ENCODE measurements around the gene NYAP2.

The NYAP2 gene

DNA sequence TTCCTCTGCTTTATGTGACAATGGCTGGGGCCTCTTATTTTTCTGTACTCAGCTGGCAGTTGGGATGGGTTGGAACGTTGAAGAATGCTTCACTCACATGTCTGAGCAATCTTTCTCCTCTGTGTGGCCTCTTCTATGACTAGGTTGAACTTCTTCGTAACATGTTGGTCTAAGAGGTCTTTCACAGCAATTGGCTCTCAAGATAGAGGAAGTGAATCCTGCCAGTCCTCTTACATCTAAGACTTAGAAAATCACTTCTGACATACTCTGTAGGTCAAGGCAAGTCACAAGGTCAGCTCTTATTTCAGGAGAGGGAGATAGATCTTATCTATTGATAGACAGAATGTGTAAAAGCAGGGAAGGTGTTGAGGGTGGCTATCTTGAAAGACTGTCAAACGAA, 174.1 kb downstream of the NYAP2 start:
- DNase-seq, result no peak

DNA sequence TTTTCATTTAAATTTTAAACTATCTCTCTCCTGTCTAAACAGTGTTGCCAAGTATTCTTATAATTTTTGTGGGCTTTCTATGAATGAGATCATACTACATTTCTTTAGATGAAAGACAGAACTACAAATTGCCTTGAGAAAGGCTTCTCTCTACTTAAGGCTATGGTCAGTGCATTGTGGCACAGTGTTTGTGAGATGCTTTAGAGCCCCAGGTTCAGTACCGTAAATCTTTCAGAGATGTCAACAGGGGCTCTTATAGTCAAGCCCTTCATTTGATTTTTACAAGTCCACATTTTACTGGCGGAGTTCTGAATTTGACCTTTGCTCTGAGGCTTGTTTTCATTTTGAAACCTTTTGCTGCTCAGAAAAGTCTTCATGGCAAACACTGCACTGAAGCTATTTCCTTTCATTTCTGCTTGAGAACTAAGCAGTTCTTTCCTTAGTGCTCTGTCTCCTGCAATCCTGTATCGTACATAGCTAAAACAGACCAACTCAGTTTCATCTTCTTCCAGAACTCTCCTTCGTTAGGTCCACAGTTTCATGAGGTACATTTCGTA, 175.2 kb downstream of the NYAP2 start:
- DNase-seq, result no peak

DNA sequence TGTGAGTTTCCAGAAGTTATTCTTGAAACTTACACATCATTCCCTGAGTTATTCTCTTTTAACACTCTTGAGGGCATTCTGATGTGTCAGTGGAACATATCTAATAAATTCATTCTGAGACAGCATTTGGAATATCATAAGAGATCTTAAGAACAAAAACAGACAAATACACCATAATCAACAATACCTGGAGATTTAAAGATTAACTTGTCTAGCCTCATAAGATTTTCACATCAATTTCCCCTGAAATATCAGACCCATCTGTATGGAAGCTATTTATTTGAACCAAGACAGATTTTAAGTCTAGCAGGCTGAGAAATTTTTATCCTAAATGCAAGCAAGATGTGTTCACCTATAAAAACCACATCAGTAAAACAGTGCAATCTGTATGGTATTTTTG, 181.6 kb downstream of the NYAP2 start:
- no peak for DNase-seq

DNA sequence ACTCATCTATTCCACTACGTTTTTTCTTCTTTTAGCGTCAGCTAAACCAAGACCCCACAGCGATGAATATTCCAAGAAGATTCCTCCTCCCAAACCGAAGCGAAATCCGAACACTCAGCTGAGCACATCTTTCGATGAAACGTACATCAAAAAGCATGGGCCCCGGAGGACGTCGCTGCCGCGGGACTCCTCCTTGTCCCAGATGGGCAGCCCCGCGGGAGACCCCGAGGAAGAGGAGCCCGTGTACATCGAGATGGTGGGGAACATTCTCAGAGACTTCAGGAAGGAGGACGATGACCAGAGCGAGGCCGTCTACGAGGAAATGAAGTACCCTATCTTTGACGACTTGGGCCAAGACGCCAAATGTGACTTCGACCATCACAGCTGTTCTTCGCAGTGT, 182.4 kb downstream of the NYAP2 start:
- no peak for DNase-seq

DNA sequence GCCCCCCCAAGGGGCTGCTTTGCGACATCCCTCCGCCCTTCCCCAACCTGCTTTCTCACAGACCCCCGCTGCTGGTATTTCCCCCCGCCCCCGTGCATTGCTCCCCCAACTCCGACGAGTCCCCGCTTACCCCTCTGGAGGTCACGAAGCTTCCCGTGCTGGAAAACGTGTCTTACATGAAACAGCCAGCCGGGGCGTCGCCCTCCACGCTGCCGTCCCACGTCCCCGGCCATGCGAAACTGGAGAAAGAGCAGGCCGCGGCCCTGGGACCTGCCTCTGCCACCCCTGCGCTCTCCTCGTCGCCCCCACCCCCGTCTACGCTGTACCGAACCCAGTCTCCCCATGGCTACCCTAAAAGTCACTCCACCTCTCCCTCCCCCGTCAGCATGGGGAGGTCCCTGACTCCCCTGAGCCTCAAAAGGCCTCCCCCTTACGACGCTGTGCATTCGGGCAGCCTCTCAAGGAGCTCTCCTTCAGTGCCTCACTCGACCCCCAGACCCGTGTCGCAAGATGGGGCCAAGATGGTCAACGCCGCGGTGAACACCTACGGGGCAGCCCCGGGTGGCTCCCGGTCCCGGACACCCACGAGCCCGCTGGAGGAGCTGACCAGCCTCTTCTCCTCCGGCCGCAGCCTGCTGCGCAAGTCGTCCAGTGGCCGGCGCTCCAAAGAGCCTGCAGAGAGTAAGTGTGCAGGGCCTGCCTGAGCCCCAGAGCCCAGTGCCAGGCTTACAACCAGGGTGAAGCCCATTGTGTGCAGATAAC, 183.0 kb downstream of the NYAP2 start:
- DNase-seq, result no peak

DNA sequence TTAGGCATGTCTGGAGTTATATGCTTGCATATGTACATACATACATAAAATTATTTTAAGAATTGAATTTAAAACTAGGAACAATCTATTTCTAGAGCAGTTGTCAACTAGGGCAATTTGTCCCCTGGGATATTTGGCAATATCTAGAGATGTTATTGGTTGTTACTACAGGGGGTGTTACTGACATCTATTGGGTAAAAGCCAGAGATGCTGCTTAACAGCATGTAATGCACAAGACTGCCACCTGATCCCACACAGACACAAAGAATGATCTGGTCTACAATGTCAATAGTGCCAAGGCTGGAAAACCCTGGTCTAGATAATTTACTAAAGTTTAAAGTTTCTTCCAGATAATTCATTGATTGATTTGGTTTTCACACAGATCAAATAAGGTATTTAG, 185.3 kb downstream of the NYAP2 start:
- DNase-seq, result no peak

DNA sequence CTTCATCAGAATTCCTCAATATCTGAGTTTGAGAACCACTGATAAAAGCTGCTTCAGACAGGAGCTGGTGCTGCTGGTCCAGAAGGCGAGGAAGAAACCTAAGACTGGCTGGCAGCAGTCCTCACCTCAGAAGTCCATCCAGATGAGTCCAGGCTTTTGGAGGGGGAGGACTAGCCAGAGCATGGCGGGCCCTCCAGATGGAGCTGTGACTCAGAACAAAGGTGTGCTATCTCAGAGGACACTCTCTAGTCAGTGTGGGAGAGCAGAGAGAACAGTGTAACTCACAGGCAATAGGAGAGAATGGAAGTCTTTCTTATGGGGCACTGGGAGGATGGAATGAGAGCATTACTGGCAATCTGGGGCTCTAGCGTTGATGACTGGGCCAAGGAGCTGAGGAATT, 191.4 kb downstream of the NYAP2 start:
- no peak for DNase-seq

DNA sequence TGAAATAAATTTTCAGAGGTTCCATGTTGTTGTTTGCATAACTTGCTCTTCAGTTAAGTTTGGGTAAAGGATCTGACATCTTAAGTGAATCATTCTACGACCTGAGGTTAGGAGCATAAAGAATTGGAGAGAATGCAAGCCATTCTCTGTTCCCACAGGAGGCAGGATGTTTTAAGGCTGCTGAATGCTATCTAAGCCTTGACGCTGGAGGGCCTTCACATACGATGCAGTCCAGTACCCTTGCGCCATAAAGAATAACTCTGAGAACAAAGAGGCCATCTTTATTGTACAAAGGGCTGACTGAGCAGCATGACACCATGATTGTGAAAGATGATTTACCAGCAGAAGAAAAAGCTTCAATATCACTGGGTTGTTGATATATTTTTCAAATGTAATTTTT, 198.4 kb downstream of the NYAP2 start:
- no peak for DNase-seq

DNA sequence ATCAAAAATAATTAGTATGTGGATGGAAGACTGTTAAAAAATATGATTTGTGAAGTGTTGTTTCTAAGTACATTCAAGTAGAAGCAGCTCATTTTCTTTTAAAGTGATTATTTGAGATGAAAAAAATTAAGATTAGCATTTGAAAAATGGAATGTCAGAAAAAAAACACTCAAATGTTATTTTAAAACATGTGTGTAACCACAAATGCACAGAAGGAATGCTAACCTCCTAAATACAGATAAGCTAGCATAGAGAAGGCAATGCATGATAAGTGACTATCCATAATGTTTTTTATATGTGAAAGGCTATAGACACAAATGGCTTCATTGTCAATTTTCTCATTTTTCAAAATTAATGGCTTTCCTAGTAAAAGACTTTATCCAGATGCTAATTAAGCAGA, 198.9 kb downstream of the NYAP2 start:
- no peak for DNase-seq

DNA sequence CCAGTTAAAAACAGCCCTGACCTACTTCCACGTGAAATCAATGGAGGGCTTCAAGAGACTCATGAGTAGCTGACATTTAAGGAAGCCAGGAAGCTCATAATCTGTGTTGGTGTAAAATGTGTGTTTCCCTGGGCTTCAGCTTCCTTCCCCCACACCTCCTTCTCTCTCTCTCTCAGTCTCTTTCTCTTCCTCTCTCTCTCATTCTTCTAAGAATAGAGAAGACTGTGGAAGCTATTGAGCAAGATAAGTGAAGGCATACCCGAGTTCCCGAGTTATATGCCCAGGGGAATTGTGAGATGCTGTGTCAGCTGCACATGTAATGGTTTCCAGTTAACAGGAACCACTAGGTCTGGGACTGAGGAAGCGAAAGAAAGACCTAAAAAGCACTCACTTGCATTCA, 199.4 kb downstream of the NYAP2 start:
- DNase-seq, result no peak

DNA sequence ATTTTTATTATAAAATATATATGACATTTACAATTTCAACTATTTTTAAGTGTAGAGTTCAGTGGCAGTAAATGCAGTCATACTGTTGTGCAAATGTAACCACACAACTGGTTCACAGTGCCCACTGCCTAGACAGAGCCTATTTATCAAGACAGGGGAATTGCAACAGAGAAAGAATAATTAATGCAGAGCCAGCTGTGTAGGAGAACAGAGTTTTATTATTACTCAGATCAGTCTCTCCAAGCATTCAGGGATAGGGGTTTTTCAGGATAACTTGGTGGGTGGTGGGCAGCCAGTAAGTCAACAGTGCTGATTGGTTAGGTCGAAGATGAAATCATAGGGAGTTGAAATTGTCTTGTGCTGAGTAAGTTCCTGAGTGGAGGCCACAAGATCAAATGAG, 200.3 kb downstream of the NYAP2 start:
- DNase-seq, result no peak

DNA sequence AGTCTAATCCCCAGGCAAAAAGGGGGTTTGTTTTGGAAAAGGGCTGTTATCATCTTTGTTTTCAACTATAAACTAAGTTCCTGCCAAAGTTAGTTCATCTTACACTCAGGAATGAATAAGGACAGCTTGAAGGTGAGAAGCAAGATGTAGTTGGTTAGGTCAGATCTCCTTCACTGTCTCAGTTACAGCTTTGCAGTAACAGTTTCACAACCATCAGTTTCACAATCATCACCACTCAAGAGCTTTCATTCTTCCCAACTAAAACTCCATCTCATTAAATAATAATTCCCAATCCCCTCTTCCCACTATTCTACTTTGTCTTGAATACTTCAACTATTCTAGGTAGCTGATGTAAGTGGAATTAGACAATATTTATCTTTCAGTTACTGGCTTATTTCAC, 200.9 kb downstream of the NYAP2 start:
- no peak for DNase-seq

DNA sequence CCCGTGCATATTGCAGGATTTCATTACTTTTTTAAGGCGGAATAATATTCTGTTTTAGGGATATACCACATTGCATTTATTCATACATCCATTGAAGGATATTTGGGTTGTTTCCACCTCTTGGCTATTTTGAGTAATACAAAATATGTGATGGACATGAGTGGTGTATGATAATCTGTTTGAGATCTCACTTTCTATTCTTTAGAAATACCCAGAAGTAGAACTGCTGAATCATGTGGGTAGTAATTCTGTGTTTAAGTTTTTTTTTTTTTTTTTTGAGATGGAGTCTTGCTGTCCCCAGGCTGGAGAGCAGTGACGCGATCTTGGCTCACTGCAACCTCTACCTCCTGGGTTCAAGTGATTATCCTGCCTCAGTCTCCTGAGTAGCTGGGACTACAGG, 201.4 kb downstream of the NYAP2 start:
- DNase-seq, result no peak

DNA sequence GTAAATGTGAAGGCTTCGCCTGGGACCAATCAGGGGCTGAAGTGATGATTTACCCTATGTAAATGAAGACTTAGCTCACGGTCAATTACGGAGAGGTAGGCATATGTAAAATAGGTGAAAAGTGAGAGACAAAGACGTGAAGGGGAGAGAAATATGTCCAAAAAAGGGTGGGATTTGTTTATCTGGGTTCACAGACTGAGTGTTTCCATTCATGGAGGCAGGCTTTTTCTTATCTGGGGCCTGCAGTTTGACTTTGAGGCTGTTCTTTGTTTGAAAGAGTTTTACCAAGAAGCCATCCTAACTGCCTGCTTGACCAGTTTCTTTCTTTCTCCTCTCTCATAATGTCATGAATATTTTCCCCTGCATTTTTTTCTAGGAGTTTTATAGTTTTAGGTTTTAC, 202.7 kb downstream of the NYAP2 start:
- DNase-seq, result no peak

DNA sequence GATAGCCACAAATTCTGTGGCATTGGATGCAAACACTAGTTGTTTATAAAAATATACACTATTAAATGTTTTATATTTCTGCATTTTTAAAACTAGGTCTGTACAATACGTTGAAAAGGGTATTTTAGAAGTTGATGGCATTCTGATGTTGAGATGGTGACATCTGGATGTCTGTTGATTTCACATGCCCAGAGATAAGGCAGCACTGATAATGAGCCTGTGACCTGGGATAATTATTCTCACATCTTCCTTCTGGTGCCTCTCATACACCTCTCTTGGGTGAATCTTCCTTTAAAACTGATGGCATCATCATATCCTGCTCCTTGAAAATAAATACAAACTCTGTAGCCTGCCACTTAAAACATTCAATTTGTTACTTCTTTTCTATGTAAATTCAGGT, 208.6 kb downstream of the NYAP2 start:
- no peak for DNase-seq

DNA sequence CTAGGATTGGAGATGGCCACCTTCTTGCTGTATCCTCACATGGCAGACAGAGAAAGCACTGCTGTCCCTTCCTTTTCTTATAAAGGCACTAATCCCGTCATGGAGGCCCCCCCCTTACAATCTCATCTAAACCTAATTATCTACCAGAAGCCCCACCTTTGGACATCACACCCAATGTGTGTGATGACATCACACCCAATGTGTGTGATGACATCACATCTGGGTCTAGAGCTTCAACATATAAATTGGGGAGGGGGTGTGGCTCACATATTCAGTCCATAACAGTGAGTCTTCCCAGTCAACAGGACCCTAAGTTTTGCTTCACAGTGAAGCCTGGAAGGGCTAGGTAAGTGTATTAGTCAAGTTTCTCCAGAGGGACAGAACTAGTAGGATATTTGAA, 213.1 kb downstream of the NYAP2 start:
- no peak for DNase-seq

DNA sequence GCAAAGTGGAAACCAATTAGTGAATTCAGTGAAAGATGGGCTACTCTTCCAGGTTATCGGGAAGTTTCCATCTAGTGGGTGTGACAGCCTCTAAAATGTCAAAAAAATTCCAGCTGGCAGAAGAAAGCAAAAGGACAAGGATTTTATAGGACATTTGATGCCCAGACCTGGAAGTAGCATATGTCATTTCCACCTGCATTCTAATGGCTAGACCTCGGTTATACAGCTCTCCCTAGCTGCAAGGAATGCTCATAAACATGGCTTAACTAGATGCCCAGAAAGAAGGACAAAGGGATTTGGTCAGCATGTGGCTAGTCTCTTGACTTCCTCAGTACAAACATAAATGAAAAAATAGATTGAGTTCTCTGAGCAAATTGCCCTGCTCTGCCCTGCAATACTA, 215.4 kb downstream of the NYAP2 start:
- DNase-seq, result no peak

DNA sequence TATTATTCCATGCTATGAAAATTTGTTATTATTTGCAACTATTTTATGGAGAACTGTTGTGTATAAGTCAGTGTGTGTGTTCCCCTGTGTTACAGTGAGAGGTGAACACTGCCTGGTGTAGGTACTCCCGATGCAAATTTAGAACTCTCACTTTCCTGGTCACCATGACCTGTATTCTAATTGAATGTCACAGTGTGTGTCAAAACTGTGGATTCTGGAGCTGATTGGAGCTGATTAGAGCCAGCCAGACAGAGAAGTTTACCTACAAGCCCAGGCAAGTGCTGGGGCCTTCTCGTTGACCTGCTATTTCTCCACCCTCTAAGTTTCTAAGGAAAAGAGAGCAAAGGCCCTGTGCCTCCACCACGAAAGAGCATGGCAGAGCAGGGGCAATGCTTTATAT, 216.0 kb downstream of the NYAP2 start:
- no peak for DNase-seq

DNA sequence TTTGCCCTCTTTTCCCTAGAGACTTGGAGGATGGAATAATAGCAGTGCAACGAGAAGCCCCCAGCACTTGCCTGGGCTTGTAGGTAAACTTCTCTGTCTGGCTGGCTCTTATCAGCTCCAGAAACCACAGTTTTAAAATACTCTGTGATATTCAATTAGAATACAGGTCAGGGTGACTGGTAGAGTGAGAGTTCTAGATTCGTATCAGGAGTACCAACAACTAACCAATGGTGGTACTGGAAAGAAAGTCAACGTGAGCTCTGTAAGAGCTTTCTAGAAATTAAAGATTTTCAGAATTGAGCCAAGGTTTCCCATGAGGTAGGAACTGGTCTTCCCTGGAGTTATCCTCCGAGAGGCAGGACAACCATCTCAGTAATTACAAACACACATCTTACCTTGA, 216.9 kb downstream of the NYAP2 start:
- DNase-seq, result no peak

DNA sequence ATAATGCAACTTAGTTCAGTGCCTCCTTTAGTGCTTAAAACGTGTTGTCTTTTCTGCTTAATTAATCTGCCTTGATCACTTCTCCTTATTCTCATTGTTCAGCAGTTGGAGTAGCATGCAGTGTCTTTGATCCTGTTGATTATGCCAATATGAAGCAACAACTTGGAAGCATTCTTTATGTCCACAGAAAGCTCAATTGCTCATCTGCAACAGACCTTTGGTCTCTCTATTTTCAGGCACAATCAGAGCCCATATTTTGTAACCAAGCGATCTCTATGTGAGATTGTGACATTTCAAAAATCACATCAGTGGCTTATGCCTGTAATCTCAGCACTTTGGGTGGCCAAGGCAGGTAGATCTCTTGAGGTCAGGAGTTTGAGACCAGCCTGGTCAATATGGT, 217.3 kb downstream of the NYAP2 start:
- no peak for DNase-seq

DNA sequence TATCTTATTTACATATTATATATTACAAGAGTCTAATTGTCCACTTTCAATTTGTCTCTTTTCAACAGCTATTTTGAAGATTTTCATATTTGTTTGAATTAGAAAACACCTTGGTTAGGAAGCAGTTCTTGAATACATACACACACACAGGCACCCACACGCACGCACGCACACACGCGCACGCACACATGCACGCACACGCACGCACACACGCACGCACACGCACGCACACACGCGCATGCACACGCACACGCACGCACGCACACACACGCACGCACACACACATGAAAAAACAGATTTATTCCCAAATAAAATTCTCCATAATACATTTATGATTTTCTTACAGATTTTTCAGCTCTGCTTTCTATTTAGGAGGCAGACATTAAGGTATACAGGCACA, 220.7 kb downstream of the NYAP2 start:
- no peak for DNase-seq

DNA sequence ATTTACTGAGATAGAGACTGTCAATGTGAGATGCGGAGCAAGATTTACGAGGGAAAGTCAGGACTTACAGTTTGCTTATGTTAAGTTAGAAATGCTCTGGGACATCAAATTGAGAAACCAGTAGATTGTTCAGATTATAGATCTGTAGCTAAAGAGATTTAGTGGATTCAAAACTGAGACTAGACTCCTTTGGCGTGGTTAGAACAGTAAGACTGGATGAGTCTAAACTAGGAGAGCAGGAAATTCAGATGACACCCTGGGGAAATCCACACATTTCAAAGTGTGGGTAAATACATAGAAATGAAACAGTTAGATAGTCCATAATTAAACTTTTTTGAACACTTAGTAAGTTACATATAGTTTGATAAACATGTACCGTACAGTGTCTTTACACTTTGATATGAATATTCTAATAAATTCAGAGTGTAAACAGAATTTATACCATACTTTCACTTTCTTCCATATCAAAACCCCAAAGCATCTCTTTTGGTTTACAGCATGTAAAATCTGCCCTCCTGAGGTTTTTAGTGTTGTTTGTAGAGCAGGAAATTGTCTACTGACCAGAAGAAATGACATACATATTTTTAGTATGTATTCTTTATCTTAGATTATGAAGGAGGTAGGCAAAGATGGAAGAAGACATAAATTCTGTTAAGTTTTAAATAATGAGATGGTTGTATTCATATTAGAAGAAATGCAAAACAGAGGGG, 231.5 kb downstream of the NYAP2 start:
- no peak for DNase-seq

DNA sequence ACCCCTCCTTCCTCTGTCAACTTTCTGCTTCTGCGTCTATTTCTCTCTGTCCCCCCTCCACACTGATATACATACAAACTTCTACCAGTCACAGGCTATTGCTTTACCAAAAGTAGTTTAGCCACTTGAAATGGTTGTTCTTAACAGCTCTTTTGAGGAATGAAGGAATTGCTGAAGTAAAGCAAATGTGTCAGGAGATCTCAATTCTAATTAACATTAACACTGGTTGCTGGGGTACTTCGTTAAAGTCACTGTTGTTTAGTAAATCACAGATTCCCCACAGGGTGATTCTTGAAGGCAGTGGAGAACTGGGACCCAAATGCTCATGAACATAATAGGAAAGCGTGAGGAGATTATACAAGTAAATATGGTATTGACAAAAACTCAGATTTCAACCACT, 232.8 kb downstream of the NYAP2 start:
- DNase-seq, result no peak

DNA sequence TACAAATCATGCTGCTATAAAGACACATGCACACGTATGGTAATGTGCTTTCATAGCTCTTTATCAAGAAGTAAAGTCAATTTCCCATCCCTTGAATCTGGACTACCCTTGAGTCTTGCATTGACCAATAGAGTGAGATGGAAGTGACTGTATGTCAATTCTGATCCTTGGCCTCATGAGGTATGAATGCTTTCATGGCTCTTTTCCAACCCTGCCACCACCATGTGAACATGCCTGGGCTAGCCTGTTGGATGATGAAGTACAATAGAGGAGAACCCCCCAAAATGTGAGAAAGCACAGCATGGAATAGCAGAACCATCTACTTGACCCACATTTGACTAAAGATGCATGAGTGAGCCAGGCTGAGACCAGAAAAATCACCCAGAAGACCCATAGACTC, 237.0 kb downstream of the NYAP2 start:
- DNase-seq, result no peak

DNA sequence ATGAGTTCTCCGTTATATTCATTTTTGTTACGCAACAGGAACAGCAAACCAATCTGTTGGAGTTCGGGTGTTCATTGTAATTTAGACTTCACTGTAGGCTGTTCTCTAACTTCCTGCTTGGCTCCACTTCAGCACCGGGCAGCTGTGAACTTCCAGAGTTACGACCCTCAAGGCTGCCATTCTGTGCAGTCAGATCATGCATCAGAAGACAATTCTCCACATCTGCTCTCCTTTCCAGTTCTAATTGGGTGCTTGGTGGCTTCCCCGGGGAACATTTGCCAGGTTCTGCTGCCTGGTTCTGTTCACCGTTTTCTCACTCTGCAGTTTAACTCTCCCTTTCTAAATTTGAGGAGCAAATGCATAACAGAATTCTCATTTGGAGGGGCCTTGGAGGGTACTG, 237.7 kb downstream of the NYAP2 start:
- DNase-seq, result no peak

All from stimulated activated CD4-positive, alpha-beta T cell treated with anti-CD3 and anti-CD28 coated beads, Interleukin-1b, Interleukin-23, amount 100 ng/mL, for 48 hours (primary cell).